HG03378 (cell line): ENCODE results near the gene LRRC28.
"Not testable (repeated sequence)": the region's sequence is repeated elsewhere in the genome, so short reads cannot be mapped to it uniquely, and the experiment has no call there.

Experiments
- ATAC-seq: cut with Tn5 transposase; IDR thresholded peaks from one replicate; pipeline ENCODE4 v1.9.1; 2021; ENCODE audit warnings: mild to moderate bottlenecking, moderate library complexity; ENCODE audit not compliant: unreplicated experiment

Gene LRRC28

GRCh38 chr15:99390667-99391066, 139.4 kb downstream of the LRRC28 start:
- ATAC-seq: no peak

- ATAC-seq: no peak
Measured at GRCh38 chr15:99393641-99394040, 142.4 kb downstream of the LRRC28 start.

GRCh38 chr15:99396375-99396774, 145.1 kb downstream of the LRRC28 start:
- ATAC-seq: no peak

GRCh38 chr15:99399061-99399460, 147.8 kb downstream of the LRRC28 start:
- no peak for ATAC-seq

GRCh38 chr15:99399618-99400017, 148.3 kb downstream of the LRRC28 start:
- ATAC-seq: no peak

GRCh38 chr15:99401216-99401615, 149.9 kb downstream of the LRRC28 start:
- not testable (repeated sequence) for ATAC-seq

- no peak for ATAC-seq
Measured at GRCh38 chr15:99402014-99402729, 150.9 kb downstream of the LRRC28 start.

- no peak for ATAC-seq
Measured at GRCh38 chr15:99403597-99403996, 152.3 kb downstream of the LRRC28 start.

GRCh38 chr15:99404454-99404853, 153.2 kb downstream of the LRRC28 start:
- ATAC-seq: no peak

GRCh38 chr15:99406120-99406519, 154.8 kb downstream of the LRRC28 start:
- ATAC-seq: no peak

GRCh38 chr15:99406716-99407487, 155.6 kb downstream of the LRRC28 start:
- no peak for ATAC-seq

GRCh38 chr15:99407716-99408115, 156.4 kb downstream of the LRRC28 start:
- ATAC-seq: no peak

- no peak for ATAC-seq
Measured at GRCh38 chr15:99408236-99409096, 157.2 kb downstream of the LRRC28 start.

GRCh38 chr15:99409097-99409473, 157.8 kb downstream of the LRRC28 start:
- ATAC-seq: no peak

GRCh38 chr15:99409560-99409959, 158.3 kb downstream of the LRRC28 start:
- ATAC-seq: no peak

- no peak for ATAC-seq
Measured at GRCh38 chr15:99410477-99410876, 159.2 kb downstream of the LRRC28 start.

- no peak for ATAC-seq
Measured at GRCh38 chr15:99411234-99411633, 160.0 kb downstream of the LRRC28 start.

- ATAC-seq: no peak
Measured at GRCh38 chr15:99412082-99412481, 160.8 kb downstream of the LRRC28 start.

GRCh38 chr15:99412626-99413025, 161.3 kb downstream of the LRRC28 start:
- no peak for ATAC-seq

GRCh38 chr15:99413955-99414754, 162.9 kb downstream of the LRRC28 start:
- no peak for ATAC-seq
